NCI-H2171 (cell line): ENCODE data around the gene CACNG6.

Experiments
- DNase-seq: peaks from one replicate; lab custom pipeline; 2025; lab: John Stamatoyannopoulos, UW

Gene CACNG6

GRCh38 chr19:54045771-54046170 lies 54.3 kb downstream of the CACNG6 start:
- no peak for DNase-seq

GRCh38 chr19:54047616-54048015 lies 56.2 kb downstream of the CACNG6 start:
- DNase-seq, result no peak
